OCI-LY3 (cell line): ENCODE results near the gene KRTAP17-1.

ENCODE experiments used
- H2AFZ ChIP-seq: fragments of 200-600, 300-600 bp; shearing (Covaris generic); 2 replicates; pipeline ENCODE4 v1.6.0; 2014; ENCODE audit warnings: antibody characterized with exemption, low read depth, low read length
- H3K27ac ChIP-seq: fragments of 200-600, 300-600 bp; sonication (generic); 2 replicates; pipeline ENCODE4 v1.5.1; 2014; ENCODE audit warnings: mild to moderate bottlenecking, low read length, moderate library complexity, mixed read lengths
- H3K27me3 ChIP-seq: fragments of 200-600, 300-600 bp; sonication (generic); 2 replicates; pipeline ENCODE4 v1.6.1; 2014; ENCODE audit warnings: low read depth, low read length, mixed read lengths
- H3K36me3 ChIP-seq: fragments of 200-600, 300-600 bp; sonication (generic); replicated peaks from 2 replicates; pipeline ENCODE3; 2014; ENCODE audit warnings: low read depth, low read length, mixed read lengths
- H3K4me1 ChIP-seq: fragments of 300-600, 200-600 bp; sonication (generic); 2 replicates; pipeline ENCODE4 v1.6.1; 2014; ENCODE audit warnings: low read length, mixed read lengths
- H3K4me2 ChIP-seq: fragments of 200-600, 300-600 bp; sonication (generic); 2 replicates; pipeline ENCODE4 v1.6.1; 2014; ENCODE audit warnings: low read length, mixed read lengths
- H3K4me3 ChIP-seq: fragments of 300-600, 200-600 bp; sonication (generic); 2 replicates; pipeline ENCODE4 v1.5.1; 2014; ENCODE audit warnings: antibody characterized with exemption, mild to moderate bottlenecking, low read length, moderate library complexity
- H3K79me2 ChIP-seq: fragments of 300-600, 200-600 bp; shearing (Covaris generic); 2 replicates; pipeline ENCODE4 v1.6.1; 2014; ENCODE audit warnings: mild to moderate bottlenecking, low read length, mixed read lengths
- H3K9ac ChIP-seq: fragments of 300-600, 200-600 bp; shearing (Covaris generic); 2 replicates; pipeline ENCODE4 v1.6.0; 2014; ENCODE audit warnings: mild to moderate bottlenecking, low read length, moderate library complexity
- H3K9me3 ChIP-seq: fragments of 200-600, 300-600 bp; shearing (Covaris generic); 2 replicates; pipeline ENCODE4 v1.6.1; 2014; ENCODE audit warnings: low read length, mixed read lengths; ENCODE audit not compliant: insufficient read depth
- H4K20me1 ChIP-seq: fragments of 200-600, 300-600 bp; sonication (generic); 2 replicates; pipeline ENCODE4 v1.6.1; 2016; ENCODE audit warnings: low read length, mixed read lengths; ENCODE audit not compliant: insufficient read depth
- CTCF ChIP-seq: fragments of 200-600, 300-600 bp; sonication (generic); IDR thresholded peaks from 2 replicates; pipeline ENCODE4 v1.5.1; 2014; ENCODE audit warnings: antibody characterized with exemption, low read length, low read depth
- EZH2phosphoT487 ChIP-seq: fragments of 200-600 bp; shearing (Covaris generic); IDR thresholded peaks from 2 replicates; pipeline ENCODE4 v1.6.1; 2018; ENCODE audit warnings: antibody characterized with exemption, mixed run types, low read depth

KRTAP17-1 gene

GRCh38 chr17:41329279-41329948, 13.9 kb upstream of the KRTAP17-1 start:
- Histone ChIP-seq H3K27ac (no peak overlapping the region), H3K4me1 (peaks cover 12% of the 10 kb centered on the region), H3K79me2 (no peaks in the 10 kb centered on the region), H3K36me3 (no peaks in the 10 kb centered on the region), H3K9ac (no peak overlapping the region), H3K4me2 (no peak overlapping the region), H4K20me1 (no peaks in the 10 kb centered on the region), H3K27me3 (no peaks in the 10 kb centered on the region), H2AFZ (no peak overlapping the region), H3K9me3 (no peaks in the 10 kb centered on the region), H3K4me3 (no peak overlapping the region)
- no peak for TF ChIP-seq EZH2phosphoT487
- peak; percentile 46 for TF ChIP-seq CTCF

GRCh38 chr17:41328207-41328606, 12.7 kb upstream of the KRTAP17-1 start:
- H3K27ac ChIP-seq, result no peak overlapping the region

GRCh38 chr17:41327411-41328120, 12.1 kb upstream of the KRTAP17-1 start:
- Histone ChIP-seq H3K36me3 (no peaks in the 10 kb centered on the region), H3K4me3 (no peak overlapping the region), H3K27ac (no peak overlapping the region), H2AFZ (no peak overlapping the region), H3K27me3 (no peaks in the 10 kb centered on the region), H3K4me1 (no peaks in the 10 kb centered on the region), H3K9me3 (no peaks in the 10 kb centered on the region), H3K9ac (no peak overlapping the region), H3K79me2 (no peaks in the 10 kb centered on the region), H4K20me1 (no peaks in the 10 kb centered on the region), H3K4me2 (no peak overlapping the region)
- TF ChIP-seq CTCF, result no peak

More at GRCh38 chr17:41328207-41328606, 12.7 kb upstream of the KRTAP17-1 start:
- Histone ChIP-seq H3K9me3 (no peaks in the 10 kb centered on the region), H3K4me2 (no peak overlapping the region), H3K4me1 (no peaks in the 10 kb centered on the region), H2AFZ (no peak overlapping the region), H3K4me3 (no peak overlapping the region), H3K79me2 (no peaks in the 10 kb centered on the region), H3K36me3 (no peaks in the 10 kb centered on the region), H3K9ac (no peak overlapping the region), H3K27me3 (no peaks in the 10 kb centered on the region), H4K20me1 (no peaks in the 10 kb centered on the region)
- TF ChIP-seq CTCF, result no peak
- TF ChIP-seq EZH2phosphoT487, result no peak

GRCh38 chr17:41326173-41327145, 10.9 kb upstream of the KRTAP17-1 start:
- no peaks in the 10 kb centered on the region for H3K36me3 ChIP-seq
- no peaks in the 10 kb centered on the region for H4K20me1 ChIP-seq
- TF ChIP-seq EZH2phosphoT487 (no peak), CTCF (no peak)
- H3K9ac ChIP-seq, result no peak overlapping the region
- no peaks in the 10 kb centered on the region for H3K79me2 ChIP-seq
- H3K4me3 ChIP-seq, result no peak overlapping the region
- H2AFZ ChIP-seq, result no peak overlapping the region
- no peak overlapping the region for H3K27ac ChIP-seq
- H3K4me2 ChIP-seq, result no peak overlapping the region
- no peaks in the 10 kb centered on the region for H3K9me3 ChIP-seq
- H3K27me3 ChIP-seq, result no peaks in the 10 kb centered on the region
- H3K4me1 ChIP-seq, result no peaks in the 10 kb centered on the region
